ENCODE measurements around the gene CPNE4. TPM values are rescaled to one million over a fixed set of nuclear protein-coding genes. Genes with fewer than 3 reads are reported as not detected.

CPNE4 gene
- total and polyA plus RNA-seq, 2 donors from 2014 or later: 0.79 to 1.2 TPM

DNA sequence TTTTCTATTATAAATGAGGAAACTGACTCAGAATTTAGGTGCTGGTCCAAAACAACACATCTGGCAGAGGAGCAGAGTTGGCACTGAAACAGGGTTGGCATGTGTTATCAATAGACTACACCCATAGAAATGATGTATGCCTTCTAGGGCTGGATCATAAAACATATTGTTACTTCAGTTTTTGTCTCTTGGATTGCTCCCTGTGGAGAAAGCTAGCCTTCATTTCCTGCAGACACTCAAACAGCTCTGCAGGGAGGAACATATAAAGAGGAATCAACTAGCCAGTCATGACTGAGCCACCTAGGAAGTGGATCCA is 531.5 kb downstream of the CPNE4 start:
- Histone ChIP-seq H3K36me3 (ENCODE audit: control insufficient read depth in 2 of 3, insufficient read depth in 3 of 3, low read length in 3 of 3) (peaks cover 0 to 13% (median 2%) of the 10 kb centered on the region in 3 donors), H3K27ac (ENCODE audit: low read depth in 2 of 2, low read length in 2 of 2) (no peak overlapping the region), H3K27me3 (ENCODE audit: control insufficient read depth, insufficient read depth, low read length) (peaks cover 3% of the 10 kb centered on the region), H3K4me3 (ENCODE audit: low read length in 3 of 3) (peak overlapping the region; percentile 79 to 96 (median 95)), H3K4me1 (ENCODE audit: control insufficient read depth in 2 of 3, insufficient read depth in 2 of 3, low read depth in 1 of 3, low read length in 3 of 3) (peaks cover 0 to 7% (median 4%) of the 10 kb centered on the region in 3 donors), H3K9me3 (ENCODE audit: control insufficient read depth in 2 of 3, insufficient read depth in 1 of 3, low read length in 3 of 3) (no peaks in the 10 kb centered on the region), H3K9ac (ENCODE audit: low read length in 3 of 3) (peak overlapping the region in 2 of 3 donors; percentile 40 to 91)
- FAIRE-seq: no peak
- DNase-seq: no peak
- TF ChIP-seq, protein P1, sequence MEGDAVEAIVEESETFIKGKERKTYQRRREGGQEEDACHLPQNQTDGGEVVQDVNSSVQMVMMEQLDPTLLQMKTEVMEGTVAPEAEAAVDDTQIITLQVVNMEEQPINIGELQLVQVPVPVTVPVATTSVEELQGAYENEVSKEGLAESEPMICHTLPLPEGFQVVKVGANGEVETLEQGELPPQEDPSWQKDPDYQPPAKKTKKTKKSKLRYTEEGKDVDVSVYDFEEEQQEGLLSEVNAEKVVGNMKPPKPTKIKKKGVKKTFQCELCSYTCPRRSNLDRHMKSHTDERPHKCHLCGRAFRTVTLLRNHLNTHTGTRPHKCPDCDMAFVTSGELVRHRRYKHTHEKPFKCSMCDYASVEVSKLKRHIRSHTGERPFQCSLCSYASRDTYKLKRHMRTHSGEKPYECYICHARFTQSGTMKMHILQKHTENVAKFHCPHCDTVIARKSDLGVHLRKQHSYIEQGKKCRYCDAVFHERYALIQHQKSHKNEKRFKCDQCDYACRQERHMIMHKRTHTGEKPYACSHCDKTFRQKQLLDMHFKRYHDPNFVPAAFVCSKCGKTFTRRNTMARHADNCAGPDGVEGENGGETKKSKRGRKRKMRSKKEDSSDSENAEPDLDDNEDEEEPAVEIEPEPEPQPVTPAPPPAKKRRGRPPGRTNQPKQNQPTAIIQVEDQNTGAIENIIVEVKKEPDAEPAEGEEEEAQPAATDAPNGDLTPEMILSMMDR (IDR thresholded peaks at IDR 0.05; ENCODE audit: borderline replicate concordance, extremely low read depth, insufficient read depth): no peak
- intact Hi-C loops (cut with DNase I): no loop called here

DNA sequence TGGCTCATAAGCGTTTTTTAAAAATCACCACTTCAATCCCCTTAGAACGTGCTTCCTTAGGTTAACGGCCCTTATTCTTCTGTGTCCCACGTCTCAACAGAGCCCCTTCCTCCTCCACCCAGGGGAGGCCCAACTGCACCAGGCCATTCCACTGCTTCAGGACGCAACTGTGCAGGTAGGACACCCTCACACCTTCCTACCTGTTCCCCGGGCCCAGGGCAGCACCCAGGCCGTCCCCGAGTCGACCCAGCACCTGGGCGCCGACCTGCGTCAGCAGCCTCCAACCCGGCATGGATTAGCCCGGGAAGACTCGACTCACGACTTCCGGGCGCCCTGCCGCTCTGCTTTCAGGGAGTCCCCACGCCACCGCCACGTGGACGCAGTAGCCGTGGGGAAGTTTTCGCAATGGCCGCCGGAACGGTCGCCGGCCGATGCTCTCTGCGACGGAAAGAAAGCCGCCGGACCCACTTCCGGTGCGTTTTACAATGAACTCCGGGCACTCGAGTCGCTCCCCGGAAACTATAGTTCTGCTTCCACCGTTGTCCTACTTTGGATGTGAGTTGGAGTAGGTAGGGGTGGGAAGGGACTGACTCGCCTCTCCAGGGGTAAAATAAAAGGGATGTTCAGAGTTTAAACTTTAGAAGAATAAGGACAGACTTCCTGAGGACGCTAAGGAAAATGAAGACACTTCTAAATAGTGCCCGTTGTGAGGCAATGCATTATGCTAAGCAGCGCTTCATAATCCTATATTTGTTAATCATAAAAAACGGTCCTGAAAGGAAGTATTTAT is 532.1 kb downstream of the CPNE4 start, which contains the start of gene MRPL3:
Gene MRPL3 (minus strand): TSS at position 442 of the 790 bp plus-strand sequence. CDS start 150 bp downstream, at position 292.
- Histone ChIP-seq H3K4me3 (ENCODE audit: low read length in 3 of 3) (peak within 1 kb of the TSS; percentile 79 to 96 (median 95)), H3K4me1 (ENCODE audit: control insufficient read depth in 2 of 3, insufficient read depth in 2 of 3, low read depth in 1 of 3, low read length in 3 of 3) (peaks cover 0 to 7% (median 4%) of the 10 kb centered on the region in 3 donors), H3K9me3 (ENCODE audit: control insufficient read depth in 2 of 3, insufficient read depth in 1 of 3, low read length in 3 of 3) (no peaks in the 10 kb centered on the region), H3K27ac (ENCODE audit: low read depth in 2 of 2, low read length in 2 of 2) (peak within 1 kb of the TSS; percentile 23 to 47), H3K9ac (ENCODE audit: low read length in 3 of 3) (peak within 1 kb of the TSS; percentile 72 to 91 (median 84)), H3K27me3 (ENCODE audit: control insufficient read depth, insufficient read depth, low read length) (peaks cover 3% of the 10 kb centered on the region), H3K36me3 (ENCODE audit: control insufficient read depth in 2 of 3, insufficient read depth in 3 of 3, low read length in 3 of 3) (peaks cover 0 to 17% (median 6%) of the 10 kb centered on the region in 3 donors)
- FAIRE-seq (no peak), DNase-seq (peak; percentile 88 to 95 (median 92))
- intact Hi-C loops (cut with DNase I): no loop called here
- TF ChIP-seq, protein P1 (IDR thresholded peaks at IDR 0.05; ENCODE audit: borderline replicate concordance, extremely low read depth, insufficient read depth): no peak

DNA sequence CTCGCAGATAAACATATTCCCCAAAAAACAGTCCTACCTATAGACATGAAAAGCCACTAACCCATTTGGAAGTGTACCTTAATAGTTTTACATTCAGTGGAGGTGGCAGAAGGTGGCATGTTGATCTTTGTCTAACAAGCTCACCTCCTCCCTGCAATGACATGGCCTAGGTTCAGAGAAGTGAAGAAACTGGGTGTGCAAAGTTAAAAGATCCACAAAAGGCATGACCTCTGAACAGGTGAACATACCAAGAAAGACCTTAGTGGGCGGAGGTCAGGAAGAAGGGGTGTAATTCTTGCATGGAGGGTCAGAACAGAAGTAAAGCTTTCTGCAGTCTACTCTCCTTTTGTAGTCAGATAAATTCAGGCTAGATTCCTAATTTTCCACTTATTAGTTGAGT is 532.9 kb downstream of the CPNE4 start:
- DNase-seq (peak in 1 of 5 donors; percentile 5), FAIRE-seq (no peak)
- H3K27ac ChIP-seq (ENCODE audit: low read depth in 2 of 2, low read length in 2 of 2): no peak overlapping the region
- H3K9me3 ChIP-seq (ENCODE audit: control insufficient read depth in 2 of 3, insufficient read depth in 1 of 3, low read length in 3 of 3): no peaks in the 10 kb centered on the region
- peaks cover 2% of the 10 kb centered on the region for H3K27me3 ChIP-seq (ENCODE audit: control insufficient read depth, insufficient read depth, low read length)
- peak overlapping the region; percentile 72 to 91 (median 84) for H3K9ac ChIP-seq (ENCODE audit: low read length in 3 of 3)
- intact Hi-C loops (cut with DNase I): no loop called here
- H3K36me3 ChIP-seq (ENCODE audit: control insufficient read depth in 2 of 3, insufficient read depth in 3 of 3, low read length in 3 of 3): peaks cover 0 to 19% (median 6%) of the 10 kb centered on the region in 3 donors
- peak overlapping the region; percentile 79 to 96 (median 95) for H3K4me3 ChIP-seq (ENCODE audit: low read length in 3 of 3)
- peaks cover 0 to 7% (median 4%) of the 10 kb centered on the region in 3 donors for H3K4me1 ChIP-seq (ENCODE audit: control insufficient read depth in 2 of 3, insufficient read depth in 2 of 3, low read depth in 1 of 3, low read length in 3 of 3)
- TF ChIP-seq, protein P1 (IDR thresholded peaks at IDR 0.05; ENCODE audit: borderline replicate concordance, extremely low read depth, insufficient read depth): no peak

Data from kidney (tissue), 14 donors.